HCT116 (cell line): ENCODE data around the gene CENPU. TPM values are rescaled to one million over a fixed set of nuclear protein-coding genes. Genes with fewer than 3 reads are reported as not detected.

Experiments used
- ATAC-seq: fragments of 200-7000 bp; cut with Tn5 transposase; 2 replicates; pipeline ENCODE4 v1.9.1; 2020; ENCODE audit warnings: mild to moderate bottlenecking, moderate library complexity
- BruUV-seq: library from RNA; stranded (reverse); fragments of 400-500 nt; replicated peaks from 2 replicates; lab custom pipeline; 2021; lab: Mats Ljungman, UMichigan
- CTCF ChIA-PET: fragments of 300-600 bp; sonication (Branson Sonifier 250); formaldehyde crosslinking; loops from one replicate; lab custom pipeline; 2021; ENCODE audit warnings: antibody characterized with exemption; lab: Charles Lee
- POLR2A ChIA-PET: fragments of 300-600, 350-600 bp; sonication (Branson Sonifier 250); formaldehyde crosslinking; loops from one replicate; lab custom pipeline; 2021; ENCODE audit warnings: antibody characterized with exemption; lab: Charles Lee
- RAD21 ChIA-PET, 2 experiments: fragments of 300-600 bp; sonication (Branson Sonifier 250); formaldehyde crosslinking; loops; one replicate each; lab custom pipeline; 2023; ENCODE audit warnings: low total read pairs in 2 of 2; ENCODE audit not compliant: uncharacterized antibody in 2 of 2, unreplicated experiment in 2 of 2, low non-redundant PET in 1 of 2; lab: Charles Lee
- DNase-seq: peaks from one replicate; pipeline ENCODE4 v3.0.0-alpha.2; 2010; ENCODE audit warnings: low read depth, low spot score
- H2AFZ ChIP-seq: fragments of 200-600 bp; shearing (Covaris generic), sonication (generic); 2 replicates; pipeline ENCODE4 v1.6.1; 2017; ENCODE audit warnings: low read depth, mixed run types, mixed read lengths, antibody characterized with exemption, low read length; ENCODE audit not compliant: poor library complexity, severe bottlenecking
- H3K27ac ChIP-seq: 2 replicates; pipeline ENCODE4 v1.5.1; 2012; ENCODE audit warnings: low read depth, low read length
- H3K27me3 ChIP-seq: fragments of 200-600 bp; sonication (generic); 2 replicates; pipeline ENCODE4 v1.6.1; 2016; ENCODE audit warnings: mixed run types, low read length, mixed read lengths; ENCODE audit not compliant: insufficient read depth
- H3K36me3 ChIP-seq, 2 experiments: fragments of 200-500 bp in 1 of 2; fragments of 200-600 bp in 1 of 2; sonication (Bioruptor generic) in 1 of 2; sonication (generic) in 1 of 2; 2 replicates each; pipeline versions ENCODE4 v1.5.1 to v1.6.1; 2014 to 2016; ENCODE audit warnings: low read length in 2 of 2, inconsistent platforms in 1 of 2, mixed read lengths in 1 of 2, mixed run types in 1 of 2; ENCODE audit not compliant: insufficient read depth in 2 of 2, control insufficient read depth in 1 of 2
- H3K4me1 ChIP-seq, 2 experiments: fragments of 200-600 bp in 1 of 2; sonication (generic) in 1 of 2; 2 replicates each; pipeline versions ENCODE4 v1.5.1 to v1.6.1; 2012 to 2017; ENCODE audit warnings: low read length in 2 of 2, inconsistent platforms in 1 of 2, mild to moderate bottlenecking in 1 of 2, mixed read lengths in 1 of 2, mixed run types in 1 of 2, moderate library complexity in 1 of 2; ENCODE audit not compliant: insufficient read depth in 2 of 2, control insufficient read depth in 1 of 2
- H3K4me2 ChIP-seq: fragments of 200-600 bp; sonication (generic); 2 replicates; pipeline ENCODE4 v1.6.1; 2017; ENCODE audit warnings: mixed run types, low read length, mixed read lengths
- H3K4me3 ChIP-seq, 2 experiments: fragments of 200-600 bp in 1 of 2; sonication (generic) in 1 of 2; replicated peaks in 1 of 2; 2 replicates each; pipeline ENCODE4 v1.5.1; 2011 to 2016; ENCODE audit warnings: low read length in 2 of 2, control low read depth in 1 of 2, low read depth in 1 of 2, mild to moderate bottlenecking in 1 of 2, mixed read lengths in 1 of 2, mixed run types in 1 of 2
- H3K79me2 ChIP-seq: fragments of 200-600 bp; sonication (generic); 2 replicates; pipeline ENCODE4 v1.6.1; 2017; ENCODE audit warnings: mild to moderate bottlenecking, mixed run types, low read length, moderate library complexity, mixed read lengths; ENCODE audit not compliant: insufficient read depth
- H3K9ac ChIP-seq: fragments of 200-600 bp; sonication (generic); 2 replicates; pipeline ENCODE4 v1.6.1; 2016; ENCODE audit warnings: low read length, mixed read lengths
- H3K9me2 ChIP-seq: fragments of 200-600 bp; sonication (generic), shearing (Covaris generic); 2 replicates; pipeline ENCODE4 v1.6.1; 2017; ENCODE audit warnings: mixed run types, mild to moderate bottlenecking, moderate library complexity; ENCODE audit not compliant: insufficient read depth
- H3K9me3 ChIP-seq, 2 experiments: fragments of 200-500 bp in 1 of 2; fragments of 200-600 bp in 1 of 2; sonication (Bioruptor generic) in 1 of 2; sonication (generic) in 1 of 2; 2 replicates each; pipeline ENCODE4 v1.6.1; 2014 to 2017; ENCODE audit warnings: low read length in 2 of 2, mixed read lengths in 2 of 2, inconsistent platforms in 1 of 2, low read depth in 1 of 2, mild to moderate bottlenecking in 1 of 2, mixed run types in 1 of 2, moderate library complexity in 1 of 2; ENCODE audit not compliant: control insufficient read depth in 1 of 2, insufficient read depth in 1 of 2
- H4K20me1 ChIP-seq: fragments of 200-600 bp; sonication (generic), shearing (Covaris generic); 2 replicates; pipeline ENCODE4 v1.6.1; 2017; ENCODE audit warnings: mixed run types, mild to moderate bottlenecking, moderate library complexity; ENCODE audit not compliant: insufficient read depth
- CBX3 ChIP-seq: IDR thresholded peaks from 2 replicates; pipeline ENCODE4 v1.6.1; 2012; ENCODE audit warnings: low read depth
- CTCF ChIP-seq, 3 experiments: fragments of 200-600 bp in 1 of 3; sonication (generic) in 1 of 3; IDR thresholded peaks in 2 of 3; conservative IDR thresholded peaks in 1 of 3; 2 replicates each; pipeline ENCODE4 v1.5.1; 2012 to 2017; ENCODE audit warnings: low read depth in 2 of 3, low read length in 2 of 3, antibody characterized with exemption in 1 of 3, borderline replicate concordance in 1 of 3, control low read depth in 1 of 3, mild to moderate bottlenecking in 1 of 3, mixed read lengths in 1 of 3, mixed run types in 1 of 3, moderate library complexity in 1 of 3; ENCODE audit not compliant: insufficient read depth in 1 of 3
- EZH2phosphoT487 ChIP-seq: fragments of 200-600 bp; IDR thresholded peaks from 2 replicates; pipeline ENCODE4 v1.6.1; 2018; ENCODE audit warnings: antibody characterized with exemption, borderline replicate concordance
- FOSL1 ChIP-seq: IDR thresholded peaks from 2 replicates; pipeline ENCODE4 v1.6.1; 2012; ENCODE audit warnings: low read depth
- JUND ChIP-seq: IDR thresholded peaks from 2 replicates; pipeline ENCODE4 v1.6.1; 2012
- MAX ChIP-seq: IDR thresholded peaks from 2 replicates; pipeline ENCODE4 v1.6.1; 2012
- POLR2A ChIP-seq: IDR thresholded peaks from 2 replicates; pipeline ENCODE4 v1.7.0; 2011; ENCODE audit warnings: borderline replicate concordance; ENCODE audit not compliant: insufficient read depth, insufficient read length; ENCODE audit errors: extremely low read depth
- POLR2AphosphoS5 ChIP-seq: IDR thresholded peaks from 2 replicates; pipeline ENCODE4 v1.6.1; 2011; ENCODE audit warnings: mild to moderate bottlenecking, low read depth, low read length, moderate library complexity
- RAD21 ChIP-seq: IDR thresholded peaks from 2 replicates; pipeline ENCODE4 v1.6.1; 2012; ENCODE audit warnings: low read depth, mild to moderate bottlenecking
- SIN3A ChIP-seq: IDR thresholded peaks from 2 replicates; pipeline ENCODE4 v1.6.1; 2012; ENCODE audit warnings: low read depth
- SP1 ChIP-seq: IDR thresholded peaks from 2 replicates; pipeline ENCODE4 v1.6.1; 2012; ENCODE audit warnings: low read depth
- SRF ChIP-seq: IDR thresholded peaks from 2 replicates; pipeline ENCODE4 v1.6.1; 2012; ENCODE audit warnings: low read depth
- TCF7L2 ChIP-seq: IDR thresholded peaks from 2 replicates; pipeline ENCODE4 v1.7.0; 2011; ENCODE audit warnings: borderline replicate concordance, inconsistent platforms; ENCODE audit not compliant: insufficient read depth, insufficient read length; ENCODE audit errors: extremely low read depth
- intact Hi-C: fragments of 100-400 bp; cut with micrococcal nuclease; formaldehyde crosslinking; loops from 2 replicates; pipeline ENCODE4 v1.10.0; 2022
- total RNA-seq: library from RNA; stranded (reverse); gene quantifications from one replicate; pipeline ENCODE4 v1.2.1, GENCODE V29; 2021; ENCODE audit not compliant: unreplicated experiment
- TF ChIP-seq, protein P1 (sequence below): IDR thresholded peaks from 2 replicates; pipeline ENCODE4 v1.6.1; 2012; ENCODE audit warnings: low read depth
- TF ChIP-seq, protein P2 (sequence below): IDR thresholded peaks from 2 replicates; pipeline ENCODE4 v1.6.1; 2012

The CENPU gene
- total RNA-seq, 1 experiment from 2014 or later, result 28.2 TPM

GRCh38 chr4:184647266-184648053 lies 86.4 kb downstream of the CENPU start (continued):
- TF ChIP-seq, protein P1, sequence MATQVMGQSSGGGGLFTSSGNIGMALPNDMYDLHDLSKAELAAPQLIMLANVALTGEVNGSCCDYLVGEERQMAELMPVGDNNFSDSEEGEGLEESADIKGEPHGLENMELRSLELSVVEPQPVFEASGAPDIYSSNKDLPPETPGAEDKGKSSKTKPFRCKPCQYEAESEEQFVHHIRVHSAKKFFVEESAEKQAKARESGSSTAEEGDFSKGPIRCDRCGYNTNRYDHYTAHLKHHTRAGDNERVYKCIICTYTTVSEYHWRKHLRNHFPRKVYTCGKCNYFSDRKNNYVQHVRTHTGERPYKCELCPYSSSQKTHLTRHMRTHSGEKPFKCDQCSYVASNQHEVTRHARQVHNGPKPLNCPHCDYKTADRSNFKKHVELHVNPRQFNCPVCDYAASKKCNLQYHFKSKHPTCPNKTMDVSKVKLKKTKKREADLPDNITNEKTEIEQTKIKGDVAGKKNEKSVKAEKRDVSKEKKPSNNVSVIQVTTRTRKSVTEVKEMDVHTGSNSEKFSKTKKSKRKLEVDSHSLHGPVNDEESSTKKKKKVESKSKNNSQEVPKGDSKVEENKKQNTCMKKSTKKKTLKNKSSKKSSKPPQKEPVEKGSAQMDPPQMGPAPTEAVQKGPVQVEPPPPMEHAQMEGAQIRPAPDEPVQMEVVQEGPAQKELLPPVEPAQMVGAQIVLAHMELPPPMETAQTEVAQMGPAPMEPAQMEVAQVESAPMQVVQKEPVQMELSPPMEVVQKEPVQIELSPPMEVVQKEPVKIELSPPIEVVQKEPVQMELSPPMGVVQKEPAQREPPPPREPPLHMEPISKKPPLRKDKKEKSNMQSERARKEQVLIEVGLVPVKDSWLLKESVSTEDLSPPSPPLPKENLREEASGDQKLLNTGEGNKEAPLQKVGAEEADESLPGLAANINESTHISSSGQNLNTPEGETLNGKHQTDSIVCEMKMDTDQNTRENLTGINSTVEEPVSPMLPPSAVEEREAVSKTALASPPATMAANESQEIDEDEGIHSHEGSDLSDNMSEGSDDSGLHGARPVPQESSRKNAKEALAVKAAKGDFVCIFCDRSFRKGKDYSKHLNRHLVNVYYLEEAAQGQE, result no peak
- no peak for TF ChIP-seq SP1
- no peak for TF ChIP-seq MAX
- TF ChIP-seq FOSL1, result no peak
- TF ChIP-seq POLR2A, result no peak
- TF ChIP-seq CBX3, result no peak
- TF ChIP-seq SRF, result no peak

GRCh38 chr4:184645904-184646610 lies 87.8 kb downstream of the CENPU start:
- no peaks in the 10 kb centered on the region for H4K20me1 ChIP-seq
- H3K9ac ChIP-seq, result no peak overlapping the region
- H2AFZ ChIP-seq, result no peak overlapping the region
- H3K4me3 ChIP-seq, result no peak overlapping the region
- POLR2A ChIA-PET, result no interaction called here
- no TSS peak for BruUV-seq
- ATAC-seq (no peak), DNase-seq (no peak)
- RAD21 ChIA-PET, result no interaction called here
- no peaks in the 10 kb centered on the region for H3K36me3 ChIP-seq
- no peak overlapping the region for H3K27ac ChIP-seq
- H3K79me2 ChIP-seq, result peaks cover 36% of the 10 kb centered on the region
- H3K4me1 ChIP-seq, result peaks cover 3 to 14% of the 10 kb centered on the region in 2 experiments; a peak in 2 of 4 replicates
- no peaks in the 10 kb centered on the region for H3K9me2 ChIP-seq
- CTCF ChIA-PET, result no interaction called here
- intact Hi-C loops, result no loop called here
- no peaks in the 10 kb centered on the region for H3K27me3 ChIP-seq
- no peak overlapping the region for H3K4me2 ChIP-seq
- no peaks in the 10 kb centered on the region for H3K9me3 ChIP-seq
- TF ChIP-seq EZH2phosphoT487 (no peak), RAD21 (no peak), JUND (no peak), SIN3A (no peak), CTCF (IDR thresholded peaks at IDR 0.05 in 2 of 3, conservative IDR thresholded peaks at IDR 0.05 in 1 of 3; ENCODE audit: borderline replicate concordance in 1 of 3, insufficient read depth in 1 of 3, low read depth in 2 of 3, low read length in 2 of 3) (no peak), TCF7L2 (no peak), MAX (no peak), CBX3 (no peak), POLR2AphosphoS5 (no peak), SRF (no peak)
- TF ChIP-seq, protein P2, sequence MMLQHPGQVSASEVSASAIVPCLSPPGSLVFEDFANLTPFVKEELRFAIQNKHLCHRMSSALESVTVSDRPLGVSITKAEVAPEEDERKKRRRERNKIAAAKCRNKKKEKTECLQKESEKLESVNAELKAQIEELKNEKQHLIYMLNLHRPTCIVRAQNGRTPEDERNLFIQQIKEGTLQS, result no peak
